Esophagus muscularis mucosa (tissue), 3 donors: ENCODE results near the gene LIX1.

Source experiments
- CTCF ChIP-seq, 3 experiments: fragments of 200-600 bp in 2 of 3; fragments of 450-650 bp in 1 of 3; sonication (generic) in 2 of 3; IDR thresholded peaks; one replicate each; pipeline ENCODE4 v1.5.1; 2017 to 2019; ENCODE audit warnings: antibody characterized with exemption in 3 of 3, mild to moderate bottlenecking in 2 of 3, moderate library complexity in 1 of 3
- POLR2AphosphoS5 ChIP-seq, 2 donors: sonication (generic); formaldehyde crosslinking; IDR thresholded peaks; one replicate each; pipeline ENCODE4 v1.6.1; 2017; ENCODE audit warnings: antibody characterized with exemption in 2 of 2

DNA sequence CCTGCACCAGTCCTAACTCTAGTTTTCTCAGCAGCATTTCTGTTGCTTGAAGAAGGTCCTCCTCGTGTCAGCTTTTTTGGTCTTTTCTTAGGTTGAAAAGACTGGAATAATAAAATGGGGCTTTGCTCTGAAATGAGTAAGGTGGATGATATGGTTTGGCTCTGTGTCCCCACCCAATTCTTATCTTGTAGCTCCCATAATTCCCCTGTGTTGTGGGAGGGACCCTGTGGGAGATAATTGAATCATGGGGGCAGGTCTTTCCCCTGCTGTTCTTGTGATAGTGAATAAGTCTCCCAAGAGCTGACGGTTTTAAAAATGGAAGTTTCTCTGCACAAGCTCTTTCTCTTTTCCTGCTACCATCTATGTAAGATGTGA lies 53.6 kb downstream of the LIX1 start:
- TF ChIP-seq CTCF (IDR thresholded peaks at IDR 0.05) (no peak), POLR2AphosphoS5 (IDR thresholded peaks at IDR 0.05) (no peak)
